Mesendoderm (in vitro differentiated cells): Measurements from ENCODE around the gene HUNK.

Experiments
- DNase-seq: peaks from one replicate; pipeline ENCODE4 v3.0.0; 2013
- H2AK5ac ChIP-seq: 2 replicates; pipeline ENCODE4 v1.6.1; 2013; ENCODE audit warnings: low read length, inconsistent platforms
- H2BK120ac ChIP-seq: 2 replicates; pipeline ENCODE4 v1.6.1; 2013; ENCODE audit warnings: low read depth, mild to moderate bottlenecking, low read length, moderate library complexity, mixed read lengths
- H2BK15ac ChIP-seq: replicated peaks from 2 replicates; pipeline ENCODE4 v1.6.1; 2013; ENCODE audit warnings: low read depth, mild to moderate bottlenecking, moderate library complexity
- H2BK5ac ChIP-seq: 2 replicates; pipeline ENCODE4 v1.6.1; 2013; ENCODE audit warnings: low read length, inconsistent platforms
- H3K18ac ChIP-seq: 2 replicates; pipeline ENCODE4 v1.6.1; 2013; ENCODE audit warnings: mild to moderate bottlenecking, low read length, mixed read lengths
- H3K23ac ChIP-seq: one replicate; pipeline ENCODE4 v1.6.1; 2013; ENCODE audit warnings: low read length
- H3K27ac ChIP-seq: 2 replicates; pipeline ENCODE4 v1.5.1; 2013; ENCODE audit warnings: low read depth, mild to moderate bottlenecking, inconsistent platforms, low read length, moderate library complexity
- H3K27me3 ChIP-seq: 2 replicates; pipeline ENCODE4 v1.6.1; 2013; ENCODE audit warnings: low read length, control low read depth, mild to moderate bottlenecking, inconsistent platforms; ENCODE audit not compliant: insufficient read depth, poor library complexity
- H3K36me3 ChIP-seq: 2 replicates; pipeline ENCODE4 v1.6.1; 2013; ENCODE audit warnings: low read length, inconsistent platforms; ENCODE audit not compliant: control insufficient read depth, insufficient read depth
- H3K4ac ChIP-seq: one replicate; pipeline ENCODE4 v1.6.1; 2013; ENCODE audit warnings: low read depth, mild to moderate bottlenecking, low read length, moderate library complexity
- H3K4me1 ChIP-seq: 2 replicates; pipeline ENCODE4 v1.6.1; 2013; ENCODE audit warnings: low read depth, low read length, inconsistent platforms; ENCODE audit not compliant: control insufficient read depth
- H3K4me2 ChIP-seq: 2 replicates; pipeline ENCODE4 v1.6.1; 2013; ENCODE audit warnings: low read length
- H3K4me3 ChIP-seq: 2 replicates; pipeline ENCODE4 v1.5.1; 2013; ENCODE audit warnings: mild to moderate bottlenecking, low read length
- H3K56ac ChIP-seq: one replicate; pipeline ENCODE4 v1.6.1; 2013; ENCODE audit warnings: low read length
- H3K79me1 ChIP-seq: 2 replicates; pipeline ENCODE4 v1.6.1; 2013; ENCODE audit warnings: low read length, inconsistent platforms
- H3K79me2 ChIP-seq: 2 replicates; pipeline ENCODE4 v1.6.1; 2013; ENCODE audit warnings: mild to moderate bottlenecking, low read length; ENCODE audit not compliant: control insufficient read depth, insufficient read depth
- H3K9ac ChIP-seq: 2 replicates; pipeline ENCODE4 v1.6.1; 2013; ENCODE audit warnings: low read length, inconsistent platforms
- H4K5ac ChIP-seq: one replicate; pipeline ENCODE4 v1.6.1; 2013; ENCODE audit warnings: low read length
- H4K8ac ChIP-seq: one replicate; pipeline ENCODE4 v1.6.1; 2013; ENCODE audit warnings: low read depth, mild to moderate bottlenecking, control low read depth, low read length, moderate library complexity
- WGBS: extraction: QIAGEN DNeasy Blood & Tissue Kit; methylation state at CpG from one replicate; pipeline ENCODE4 v1.1.7; 2013; ENCODE audit warnings: low lambda C conversion rate, missing lambda C conversion rate; ENCODE audit not compliant: insufficient coverage; ENCODE audit errors: extremely low coverage; 5-methylcytosine and 5-hydroxymethylcytosine counted together

The HUNK gene

DNA sequence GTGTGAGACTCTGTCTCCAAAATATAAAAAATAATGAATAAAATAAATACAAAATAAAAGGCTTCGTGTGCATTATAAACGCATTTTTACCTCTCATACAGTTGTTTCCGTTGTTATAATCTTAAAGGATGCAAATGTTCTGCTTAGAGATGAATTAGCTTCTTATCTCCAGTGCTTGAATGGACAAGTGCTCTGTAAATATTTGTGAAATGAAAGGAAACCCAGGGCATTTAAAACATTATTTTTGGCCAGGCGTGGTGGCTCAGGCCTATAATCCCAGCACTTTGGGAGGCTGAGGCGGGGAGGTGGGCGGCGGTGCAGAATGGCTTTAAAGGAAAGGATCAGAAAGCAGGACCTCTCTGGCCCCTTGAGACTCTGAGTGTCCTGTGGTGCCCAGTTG, 94.5 kb downstream of the HUNK start:
- Histone ChIP-seq H3K56ac (no peak overlapping the region), H4K8ac (no peak overlapping the region), H3K79me2 (no peaks in the 10 kb centered on the region), H3K4me1 (no peaks in the 10 kb centered on the region), H3K4me2 (no peak overlapping the region), H3K36me3 (no peaks in the 10 kb centered on the region), H3K18ac (no peak overlapping the region), H2BK120ac (no peak overlapping the region), H2BK5ac (no peak overlapping the region), H3K23ac (no peak overlapping the region), H2AK5ac (no peak overlapping the region), H3K27ac (no peak overlapping the region), H4K5ac (no peak overlapping the region), H3K9ac (no peak overlapping the region), H2BK15ac (no peak overlapping the region), H3K27me3 (no peaks in the 10 kb centered on the region), H3K4me3 (no peak overlapping the region), H3K79me1 (no peaks in the 10 kb centered on the region), H3K4ac (no peak overlapping the region)
- WGBS: no CpG with 5 or more reads among the region's 7 CpGs
- no peak for DNase-seq

- Histone ChIP-seq H3K79me1 (no peaks in the 10 kb centered on the region), H2BK15ac (no peak overlapping the region), H2AK5ac (no peak overlapping the region), H4K5ac (no peak overlapping the region), H3K23ac (no peak overlapping the region), H3K79me2 (no peaks in the 10 kb centered on the region), H3K18ac (no peak overlapping the region), H4K8ac (no peak overlapping the region), H3K27ac (no peak overlapping the region), H3K4me2 (no peak overlapping the region), H2BK5ac (no peak overlapping the region), H3K4me3 (no peak overlapping the region), H3K4me1 (no peaks in the 10 kb centered on the region), H3K36me3 (no peaks in the 10 kb centered on the region), H2BK120ac (no peak overlapping the region), H3K56ac (no peak overlapping the region), H3K9ac (no peak overlapping the region), H3K27me3 (no peaks in the 10 kb centered on the region), H3K4ac (no peak overlapping the region)
- no CpG with 5 or more reads among the region's 7 CpGs for WGBS
- DNase-seq: no peak
These were observed 99.8 kb downstream of the HUNK start for GRCh38 chr21:31972622-31973021.

DNA sequence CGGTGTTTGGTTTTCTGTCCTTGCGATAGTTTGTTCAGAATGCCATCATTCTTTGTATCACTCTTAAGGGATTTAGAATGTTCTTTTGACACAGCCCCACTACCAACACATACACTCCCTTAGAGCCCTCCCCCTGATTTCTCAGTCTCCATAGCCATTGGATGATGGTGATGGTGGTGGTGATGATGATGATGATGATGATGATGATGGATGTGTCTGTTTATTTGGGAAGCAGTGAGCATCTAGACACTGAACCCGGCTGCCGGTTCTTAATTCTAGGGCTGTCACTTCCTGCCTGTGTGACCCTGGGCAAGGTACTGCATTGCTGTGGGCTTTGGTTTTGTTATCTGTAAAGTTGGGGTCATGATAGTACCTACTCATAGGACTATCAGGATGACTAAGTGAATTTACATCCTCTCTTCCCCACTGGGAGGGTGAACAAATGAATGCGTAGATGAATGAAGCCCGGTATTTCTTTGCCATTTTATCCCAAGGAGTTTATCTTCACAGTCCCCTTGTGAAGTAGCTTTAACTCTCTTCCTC, 100.7 kb downstream of the HUNK start:
- no peaks in the 10 kb centered on the region for H3K27me3 ChIP-seq
- H3K23ac ChIP-seq: no peak overlapping the region
- H2BK120ac ChIP-seq: no peak overlapping the region
- no peak overlapping the region for H3K27ac ChIP-seq
- H3K4me1 ChIP-seq: no peaks in the 10 kb centered on the region
- no peaks in the 10 kb centered on the region for H3K36me3 ChIP-seq
- no peak overlapping the region for H3K4me2 ChIP-seq
- no peaks in the 10 kb centered on the region for H3K79me2 ChIP-seq
- no peak overlapping the region for H3K4ac ChIP-seq
- no peak overlapping the region for H2BK15ac ChIP-seq
- no peak overlapping the region for H3K9ac ChIP-seq
- no peak overlapping the region for H3K56ac ChIP-seq
- no peak overlapping the region for H3K18ac ChIP-seq
- H2BK5ac ChIP-seq: no peak overlapping the region
- no peak overlapping the region for H3K4me3 ChIP-seq
- H3K79me1 ChIP-seq: no peaks in the 10 kb centered on the region
- H2AK5ac ChIP-seq: no peak overlapping the region
- no peak for DNase-seq
- H4K5ac ChIP-seq: no peak overlapping the region
- no CpG with 5 or more reads among the region's 6 CpGs for WGBS
- no peak overlapping the region for H4K8ac ChIP-seq

DNA sequence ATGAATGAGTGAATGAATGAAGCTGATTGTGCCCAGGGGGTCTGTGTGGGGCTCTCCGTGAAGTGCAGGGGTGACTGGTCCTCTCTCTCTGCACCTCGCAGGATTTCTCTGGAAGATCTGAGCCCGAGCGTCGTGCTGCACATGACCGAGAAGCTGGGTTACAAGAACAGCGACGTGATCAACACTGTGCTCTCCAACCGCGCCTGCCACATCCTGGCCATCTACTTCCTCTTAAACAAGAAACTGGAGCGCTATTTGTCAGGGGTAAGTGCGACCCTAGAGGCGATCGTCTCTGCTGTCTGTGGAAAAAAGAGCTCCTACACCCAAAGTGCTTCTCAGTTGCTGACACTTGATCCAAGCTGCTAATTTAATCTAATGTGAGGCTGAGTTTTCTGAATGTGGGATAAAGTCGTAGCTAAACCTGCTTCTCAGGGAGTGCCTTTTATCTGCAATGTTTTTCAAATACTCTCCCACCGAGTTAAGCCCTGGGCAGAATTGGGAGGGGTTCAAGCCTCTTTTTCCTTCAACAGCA, 101.7 kb downstream of the HUNK start:
- H4K8ac ChIP-seq: no peak overlapping the region
- H3K27me3 ChIP-seq: no peaks in the 10 kb centered on the region
- no peak overlapping the region for H2BK15ac ChIP-seq
- no peak overlapping the region for H3K18ac ChIP-seq
- H3K79me1 ChIP-seq: no peaks in the 10 kb centered on the region
- H3K9ac ChIP-seq: no peak overlapping the region
- H3K27ac ChIP-seq: no peak overlapping the region
- H3K4ac ChIP-seq: no peak overlapping the region
- H4K5ac ChIP-seq: no peak overlapping the region
- H3K4me1 ChIP-seq: no peaks in the 10 kb centered on the region
- no peaks in the 10 kb centered on the region for H3K36me3 ChIP-seq
- H2BK120ac ChIP-seq: no peak overlapping the region
- WGBS: no CpG with 5 or more reads among the region's 16 CpGs
- no peak overlapping the region for H3K56ac ChIP-seq
- no peak overlapping the region for H2BK5ac ChIP-seq
- H3K79me2 ChIP-seq: no peaks in the 10 kb centered on the region
- no peak overlapping the region for H3K4me2 ChIP-seq
- H2AK5ac ChIP-seq: no peak overlapping the region
- H3K23ac ChIP-seq: no peak overlapping the region
- DNase-seq: peak; percentile 9
- H3K4me3 ChIP-seq: no peak overlapping the region

DNA sequence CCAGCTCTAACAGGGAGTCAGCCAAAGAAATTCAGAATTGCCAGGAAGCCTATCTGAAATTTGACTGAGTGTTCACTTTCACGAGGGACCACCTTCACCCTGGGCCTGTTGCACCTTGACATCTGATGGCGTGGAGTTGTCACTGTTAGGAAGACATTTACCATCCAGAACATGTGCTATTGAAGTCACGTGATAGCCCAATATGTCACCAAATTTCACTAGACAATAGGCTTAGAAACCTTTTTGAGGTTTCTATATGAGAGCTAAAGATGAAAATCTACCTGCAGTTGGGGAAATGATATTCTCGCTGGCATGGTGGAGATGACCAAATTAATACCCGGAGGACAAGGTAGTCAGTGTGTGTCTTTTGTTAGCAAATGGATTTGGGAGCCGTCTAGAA, 102.7 kb downstream of the HUNK start:
- no peak overlapping the region for H3K4ac ChIP-seq
- no peak for DNase-seq
- no peak overlapping the region for H3K56ac ChIP-seq
- H3K23ac ChIP-seq: no peak overlapping the region
- H4K8ac ChIP-seq: no peak overlapping the region
- H3K79me2 ChIP-seq: no peaks in the 10 kb centered on the region
- H4K5ac ChIP-seq: no peak overlapping the region
- H2AK5ac ChIP-seq: no peak overlapping the region
- H3K4me1 ChIP-seq: no peaks in the 10 kb centered on the region
- H3K36me3 ChIP-seq: no peaks in the 10 kb centered on the region
- H2BK5ac ChIP-seq: no peak overlapping the region
- no peak overlapping the region for H3K27ac ChIP-seq
- H3K4me2 ChIP-seq: no peak overlapping the region
- no peak overlapping the region for H2BK120ac ChIP-seq
- no peak overlapping the region for H3K18ac ChIP-seq
- no peak overlapping the region for H2BK15ac ChIP-seq
- no peak overlapping the region for H3K9ac ChIP-seq
- H3K27me3 ChIP-seq: no peaks in the 10 kb centered on the region
- WGBS: no CpG with 5 or more reads among the region's 6 CpGs
- H3K79me1 ChIP-seq: no peaks in the 10 kb centered on the region
- H3K4me3 ChIP-seq: no peak overlapping the region

- H2BK120ac ChIP-seq: no peak overlapping the region
- H4K5ac ChIP-seq: no peak overlapping the region
- H3K79me2 ChIP-seq: no peaks in the 10 kb centered on the region
- H3K4me3 ChIP-seq: no peak overlapping the region
- H3K79me1 ChIP-seq: no peaks in the 10 kb centered on the region
- H2AK5ac ChIP-seq: no peak overlapping the region
- no peak overlapping the region for H2BK5ac ChIP-seq
- H3K27ac ChIP-seq: no peak overlapping the region
- no peaks in the 10 kb centered on the region for H3K36me3 ChIP-seq
- no peak overlapping the region for H2BK15ac ChIP-seq
- DNase-seq: no peak
- H3K56ac ChIP-seq: no peak overlapping the region
- no peak overlapping the region for H3K9ac ChIP-seq
- no peaks in the 10 kb centered on the region for H3K4me1 ChIP-seq
- no peak overlapping the region for H3K4ac ChIP-seq
- H3K27me3 ChIP-seq: no peaks in the 10 kb centered on the region
- H3K23ac ChIP-seq: no peak overlapping the region
- H3K18ac ChIP-seq: no peak overlapping the region
- no CpG with 5 or more reads among the region's 7 CpGs for WGBS
- H3K4me2 ChIP-seq: no peak overlapping the region
- H4K8ac ChIP-seq: no peak overlapping the region
These were observed 105.0 kb downstream of the HUNK start for GRCh38 chr21:31977816-31978215.
